MM.1S (cell line): ENCODE measurements around the gene OR2T1.
"Not testable (repeated sequence)": the region's sequence is repeated elsewhere in the genome, so short reads cannot be mapped to it uniquely, and the experiment has no call there.

Source experiments
- CTCF ChIP-seq: fragments of 300-600 bp; sonication (generic); IDR thresholded peaks from 2 replicates; pipeline ENCODE4 v1.5.1; 2016; ENCODE audit warnings: antibody characterized with exemption, low read length, mixed read lengths
- EZH2 ChIP-seq: fragments of 300-600 bp; sonication (generic); optimal IDR thresholded peaks from 2 replicates; pipeline ENCODE3; 2017; ENCODE audit warnings: low read depth, mild to moderate bottlenecking, antibody characterized with exemption, low read length, mixed read lengths
- EZH2phosphoT487 ChIP-seq: fragments of 300-600 bp; sonication (generic); IDR thresholded peaks from 2 replicates; pipeline ENCODE4 v1.6.1; 2018; ENCODE audit warnings: antibody characterized with exemption, low read length

- not testable (repeated sequence) for TF ChIP-seq EZH2phosphoT487, CTCF, EZH2
These were observed 35.8 kb downstream of the OR2T1 start for GRCh38 chr1:248438668-248439067.
